SU-DHL-6 (cell line): ENCODE data around the gene RAMP3.

Experiments used
- H2AFZ ChIP-seq: fragments of 200-600 bp; sonication (generic); 2 replicates; pipeline ENCODE4 v1.6.1; 2014; ENCODE audit warnings: low read depth, mild to moderate bottlenecking, moderate library complexity, mixed read lengths, antibody characterized with exemption, low read length; ENCODE audit not compliant: severe bottlenecking
- H3F3A ChIP-seq: fragments of 200-600 bp; shearing (Covaris generic); 2 replicates; pipeline ENCODE4 v1.6.0; 2016; ENCODE audit warnings: antibody characterized with exemption, mild to moderate bottlenecking; ENCODE audit not compliant: insufficient read depth
- H3K27ac ChIP-seq: fragments of 200-600 bp; sonication (generic); 2 replicates; pipeline ENCODE4 v1.5.1; 2016; ENCODE audit warnings: low read depth, mild to moderate bottlenecking, low read length, moderate library complexity, mixed read lengths
- H3K27me3 ChIP-seq: fragments of 200-600 bp; sonication (generic), shearing (Covaris generic); 2 replicates; pipeline ENCODE4 v1.6.0; 2014; ENCODE audit warnings: mild to moderate bottlenecking, low read length
- H3K36me3 ChIP-seq: fragments of 200-600 bp; sonication (generic); 2 replicates; pipeline ENCODE4 v1.6.1; 2014; ENCODE audit warnings: mild to moderate bottlenecking, low read length, mixed read lengths
- H3K4me2 ChIP-seq: fragments of 300-600, 200-600 bp; shearing (Covaris generic), sonication (generic); 2 replicates; pipeline ENCODE4 v1.6.0; 2014; ENCODE audit warnings: low read length, low read depth, mild to moderate bottlenecking; ENCODE audit not compliant: poor library complexity, severe bottlenecking
- H3K4me3 ChIP-seq: fragments of 200-600 bp; sonication (generic); 2 replicates; pipeline ENCODE4 v1.5.1; 2014; ENCODE audit warnings: antibody characterized with exemption, low read length, mild to moderate bottlenecking, mixed read lengths; ENCODE audit not compliant: insufficient read depth, poor library complexity, severe bottlenecking
- H3K79me2 ChIP-seq: fragments of 200-600 bp; sonication (generic); 2 replicates; pipeline ENCODE4 v1.6.1; 2014; ENCODE audit warnings: mild to moderate bottlenecking, low read length, moderate library complexity; ENCODE audit not compliant: insufficient read depth
- H3K9ac ChIP-seq: fragments of 200-600 bp; sonication (generic); 2 replicates; pipeline ENCODE4 v1.7.0; 2014; ENCODE audit warnings: mild to moderate bottlenecking, low read length
- H3K9me2 ChIP-seq: fragments of 200-600 bp; sonication (generic); replicated peaks from 2 replicates; pipeline ENCODE4 v1.6.1; 2014; ENCODE audit warnings: low read length; ENCODE audit not compliant: insufficient read depth
- H3K9me3 ChIP-seq: fragments of 200-600 bp; sonication (generic); 2 replicates; pipeline ENCODE4 v1.6.1; 2014; ENCODE audit warnings: low read length, mixed read lengths; ENCODE audit not compliant: insufficient read depth
- H4K20me1 ChIP-seq: fragments of 200-600 bp; sonication (generic); 2 replicates; pipeline ENCODE4 v1.6.1; 2014; ENCODE audit warnings: low read depth, mild to moderate bottlenecking, antibody characterized with exemption, low read length, moderate library complexity, mixed read lengths
- EZH2phosphoT487 ChIP-seq: fragments of 200-600 bp; sonication (generic), shearing (Covaris generic); conservative IDR thresholded peaks from 2 replicates; pipeline ENCODE4 v1.6.1; 2018; ENCODE audit warnings: mild to moderate bottlenecking, antibody characterized with exemption, low read length, moderate library complexity, mixed read lengths
- TF ChIP-seq, protein P1 (sequence below): fragments of 200-600 bp; sonication (generic); IDR thresholded peaks from one replicate; pipeline ENCODE4 v1.5.1; 2017; ENCODE audit warnings: antibody characterized with exemption, mild to moderate bottlenecking, low read length, moderate library complexity; ENCODE audit not compliant: insufficient read depth, poor library complexity, severe bottlenecking

RAMP3 gene

DNA sequence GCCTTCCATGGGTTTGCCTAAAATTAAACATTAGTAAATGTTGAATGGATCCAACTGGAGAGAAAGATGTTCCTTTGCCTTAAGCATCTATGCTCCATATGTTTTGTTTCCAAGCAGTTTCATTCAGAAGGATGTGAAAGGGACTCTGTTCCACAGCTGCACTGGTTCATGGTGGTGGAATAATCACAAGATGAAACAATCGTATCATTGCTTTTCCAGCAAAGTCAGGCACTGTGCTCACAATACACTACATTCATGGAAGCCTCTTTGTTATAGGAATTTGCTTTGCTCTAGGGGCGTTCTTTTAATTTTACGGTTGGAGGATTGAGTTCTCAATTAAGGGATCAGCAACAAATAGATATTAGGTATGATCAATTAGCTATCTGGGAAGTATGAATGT is 33.8 kb downstream of the RAMP3 start:
- no peak overlapping the region for H3K27ac ChIP-seq
- TF ChIP-seq, protein P1, sequence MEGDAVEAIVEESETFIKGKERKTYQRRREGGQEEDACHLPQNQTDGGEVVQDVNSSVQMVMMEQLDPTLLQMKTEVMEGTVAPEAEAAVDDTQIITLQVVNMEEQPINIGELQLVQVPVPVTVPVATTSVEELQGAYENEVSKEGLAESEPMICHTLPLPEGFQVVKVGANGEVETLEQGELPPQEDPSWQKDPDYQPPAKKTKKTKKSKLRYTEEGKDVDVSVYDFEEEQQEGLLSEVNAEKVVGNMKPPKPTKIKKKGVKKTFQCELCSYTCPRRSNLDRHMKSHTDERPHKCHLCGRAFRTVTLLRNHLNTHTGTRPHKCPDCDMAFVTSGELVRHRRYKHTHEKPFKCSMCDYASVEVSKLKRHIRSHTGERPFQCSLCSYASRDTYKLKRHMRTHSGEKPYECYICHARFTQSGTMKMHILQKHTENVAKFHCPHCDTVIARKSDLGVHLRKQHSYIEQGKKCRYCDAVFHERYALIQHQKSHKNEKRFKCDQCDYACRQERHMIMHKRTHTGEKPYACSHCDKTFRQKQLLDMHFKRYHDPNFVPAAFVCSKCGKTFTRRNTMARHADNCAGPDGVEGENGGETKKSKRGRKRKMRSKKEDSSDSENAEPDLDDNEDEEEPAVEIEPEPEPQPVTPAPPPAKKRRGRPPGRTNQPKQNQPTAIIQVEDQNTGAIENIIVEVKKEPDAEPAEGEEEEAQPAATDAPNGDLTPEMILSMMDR = no peak
- no peak for TF ChIP-seq EZH2phosphoT487
- no peaks in the 10 kb centered on the region for H3K27me3 ChIP-seq

GRCh38 chr7:45192621-45193041 is 35.0 kb downstream of the RAMP3 start:
- H3K79me2 ChIP-seq = no peaks in the 10 kb centered on the region
- H3K27ac ChIP-seq = no peak overlapping the region
- H3K36me3 ChIP-seq = no peaks in the 10 kb centered on the region
- TF ChIP-seq, protein P1 = no peak
- TF ChIP-seq EZH2phosphoT487 = no peak
- no peaks in the 10 kb centered on the region for H3F3A ChIP-seq
- no peaks in the 10 kb centered on the region for H4K20me1 ChIP-seq
- no peak overlapping the region for H3K4me3 ChIP-seq
- H3K9me2 ChIP-seq = no peaks in the 10 kb centered on the region
- no peak overlapping the region for H3K9ac ChIP-seq
- no peaks in the 10 kb centered on the region for H3K9me3 ChIP-seq
- no peak overlapping the region for H3K4me2 ChIP-seq
- H2AFZ ChIP-seq = no peak overlapping the region
- H3K27me3 ChIP-seq = no peaks in the 10 kb centered on the region

More for the DNA sequence above, 33.8 kb downstream of the RAMP3 start:
- Histone ChIP-seq H3K4me3 (no peak overlapping the region), H3K79me2 (no peaks in the 10 kb centered on the region), H3K4me2 (no peak overlapping the region), H2AFZ (no peak overlapping the region), H3K9ac (no peak overlapping the region), H3K9me3 (no peaks in the 10 kb centered on the region), H3K36me3 (no peaks in the 10 kb centered on the region), H3F3A (no peaks in the 10 kb centered on the region), H4K20me1 (no peaks in the 10 kb centered on the region), H3K9me2 (no peaks in the 10 kb centered on the region)

DNA sequence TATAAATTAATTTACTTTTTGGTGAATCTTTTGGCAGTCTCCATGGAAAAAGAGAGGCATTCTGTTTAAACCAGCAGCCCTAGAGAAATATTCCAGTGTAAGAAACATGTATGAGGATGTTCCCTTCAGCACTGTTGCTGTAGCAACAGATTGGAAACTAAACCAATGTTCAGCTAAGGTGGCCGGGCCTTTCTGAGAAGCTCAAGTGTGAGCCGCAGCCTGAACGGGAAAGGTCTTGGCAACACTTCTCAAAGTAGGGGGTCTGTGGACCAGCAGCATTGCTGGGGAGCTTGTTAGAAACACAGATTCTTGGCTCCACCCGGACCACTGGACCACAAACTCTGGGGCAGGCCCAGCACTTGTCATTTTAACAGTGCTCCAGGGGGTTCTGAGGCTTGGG is 36.2 kb downstream of the RAMP3 start:
- no peak overlapping the region for H3K4me2 ChIP-seq
- H3F3A ChIP-seq = no peaks in the 10 kb centered on the region
- H3K36me3 ChIP-seq = no peaks in the 10 kb centered on the region
- no peak overlapping the region for H3K4me3 ChIP-seq
- H3K27me3 ChIP-seq = no peaks in the 10 kb centered on the region
- H4K20me1 ChIP-seq = no peaks in the 10 kb centered on the region
- H3K9me2 ChIP-seq = no peaks in the 10 kb centered on the region
- no peaks in the 10 kb centered on the region for H3K79me2 ChIP-seq
- TF ChIP-seq EZH2phosphoT487 = no peak
- TF ChIP-seq, protein P1 = no peak
- no peak overlapping the region for H2AFZ ChIP-seq
- no peaks in the 10 kb centered on the region for H3K9me3 ChIP-seq
- H3K27ac ChIP-seq = no peak overlapping the region
- H3K9ac ChIP-seq = no peak overlapping the region

- no peak overlapping the region for H3K9ac ChIP-seq
- no peaks in the 10 kb centered on the region for H3K9me2 ChIP-seq
- H2AFZ ChIP-seq = no peak overlapping the region
- no peak for TF ChIP-seq EZH2phosphoT487
- TF ChIP-seq, protein P1 = no peak
- H3K79me2 ChIP-seq = no peaks in the 10 kb centered on the region
- H3K27me3 ChIP-seq = no peaks in the 10 kb centered on the region
- H3K36me3 ChIP-seq = no peaks in the 10 kb centered on the region
- H3K4me2 ChIP-seq = no peak overlapping the region
- H3K4me3 ChIP-seq = no peak overlapping the region
- no peaks in the 10 kb centered on the region for H3F3A ChIP-seq
- H3K9me3 ChIP-seq = no peaks in the 10 kb centered on the region
- H3K27ac ChIP-seq = no peak overlapping the region
- no peaks in the 10 kb centered on the region for H4K20me1 ChIP-seq
Measured at GRCh38 chr7:45196374-45196773, 38.8 kb downstream of the RAMP3 start.
